SK-N-SH (cell line): Measurements from ENCODE around the gene FOSB. TPM values are rescaled to one million over a fixed set of nuclear protein-coding genes. Genes with fewer than 3 reads are reported as not detected.

ENCODE experiments used
- CTCF ChIA-PET: fragments of 300-600, 350-600 bp; formaldehyde crosslinking; extraction: SDS; loops from one replicate; lab custom pipeline; 2021; lab: Yijun Ruan, JAX
- POLR2A ChIA-PET: fragments of 350-600 bp; sonication (Branson Sonifier 250); formaldehyde crosslinking; extraction: SDS; loops from one replicate; lab custom pipeline; 2020; ENCODE audit warnings: antibody characterized with exemption, inconsistent platforms; lab: Yijun Ruan, JAX
- DNase-seq: peaks from one replicate; pipeline ENCODE4 v3.0.0; 2012
- H2AFZ ChIP-seq: fragments of 200-600 bp; sonication (generic); 2 replicates; pipeline ENCODE4 v1.8.1; 2016; ENCODE audit warnings: antibody characterized with exemption, mild to moderate bottlenecking, low read depth
- H3F3A ChIP-seq: fragments of 200-600 bp; sonication (generic); replicated peaks from 2 replicates; pipeline ENCODE3; 2016; ENCODE audit warnings: antibody characterized with exemption, mild to moderate bottlenecking; ENCODE audit not compliant: insufficient read depth
- H3K27ac ChIP-seq, 2 experiments: fragments of 200-500 bp in 1 of 2; fragments of 200-600 bp in 1 of 2; sonication (Bioruptor generic) in 1 of 2; sonication (generic), shearing (Covaris generic) in 1 of 2; 2 replicates each; pipeline versions ENCODE4 v1.5.1 to v1.6.1; 2014 to 2016; ENCODE audit warnings: low read depth in 2 of 2, inconsistent platforms in 1 of 2, low read length in 1 of 2, mild to moderate bottlenecking in 1 of 2, mixed read lengths in 1 of 2
- H3K27me3 ChIP-seq: fragments of 200-600 bp; sonication (generic), shearing (Covaris generic); 2 replicates; pipeline ENCODE4 v1.6.1; 2016; ENCODE audit warnings: mixed run types; ENCODE audit not compliant: insufficient read depth
- H3K36me3 ChIP-seq, 2 experiments: fragments of 200-500 bp in 1 of 2; fragments of 200-600 bp in 1 of 2; sonication (Bioruptor generic) in 1 of 2; sonication (generic) in 1 of 2; replicated peaks in 1 of 2; 2 replicates each; pipeline versions ENCODE3 to v1.5.1; 2014 to 2016; ENCODE audit warnings: low read length in 1 of 2, mild to moderate bottlenecking in 1 of 2; ENCODE audit not compliant: insufficient read depth in 2 of 2, control insufficient read depth in 1 of 2
- H3K4me1 ChIP-seq, 2 experiments: fragments of 200-500 bp in 1 of 2; fragments of 200-600 bp in 1 of 2; sonication (Bioruptor generic) in 1 of 2; sonication (generic), shearing (Covaris generic) in 1 of 2; 2 replicates each; pipeline versions ENCODE4 v1.5.1 to v1.6.1; 2014 to 2016; ENCODE audit warnings: low read depth in 1 of 2, low read length in 1 of 2, mixed run types in 1 of 2; ENCODE audit not compliant: insufficient read depth in 2 of 2, control insufficient read depth in 1 of 2
- H3K4me2 ChIP-seq: fragments of 200-600 bp; sonication (generic), shearing (Covaris generic); 2 replicates; pipeline ENCODE4 v1.6.1; 2017; ENCODE audit warnings: mixed run types
- H3K4me3 ChIP-seq, 2 experiments: fragments of 200-500 bp in 1 of 2; fragments of 200-600 bp in 1 of 2; sonication (Bioruptor generic) in 1 of 2; sonication (generic), shearing (Covaris generic) in 1 of 2; 2 replicates each; pipeline versions ENCODE4 v1.5.1 to v1.8.1; 2014 to 2016; ENCODE audit warnings: low read depth in 2 of 2, inconsistent platforms in 1 of 2, low read length in 1 of 2, mild to moderate bottlenecking in 1 of 2, mixed read lengths in 1 of 2, moderate library complexity in 1 of 2
- H3K79me2 ChIP-seq: fragments of 200-600 bp; sonication (generic); 2 replicates; pipeline ENCODE4 v1.8.1; 2017; ENCODE audit warnings: mild to moderate bottlenecking; ENCODE audit not compliant: insufficient read depth
- H3K9ac ChIP-seq: fragments of 200-600 bp; sonication (generic); 2 replicates; pipeline ENCODE4 v1.6.1; 2017; ENCODE audit warnings: mixed run types
- H3K9me2 ChIP-seq: fragments of 200-600 bp; sonication (generic); 2 replicates; pipeline ENCODE4 v1.6.1; 2017; ENCODE audit warnings: mixed run types
- H3K9me3 ChIP-seq: fragments of 200-600 bp; sonication (generic); 2 replicates; pipeline ENCODE4 v1.6.1; 2017; ENCODE audit warnings: mixed run types, mild to moderate bottlenecking, moderate library complexity
- H4K20me1 ChIP-seq: fragments of 200-600 bp; sonication (generic); 2 replicates; pipeline ENCODE4 v1.6.1; 2017; ENCODE audit warnings: mild to moderate bottlenecking, mixed run types; ENCODE audit not compliant: insufficient read depth
- ELF1 ChIP-seq: IDR thresholded peaks from 2 replicates; pipeline ENCODE4 v1.4.0; 2012
- EP300 ChIP-seq, 2 experiments: IDR thresholded peaks; 2 replicates each; pipeline versions ENCODE4 v1.4.0 to v1.6.1; 2012; ENCODE audit warnings: borderline replicate concordance in 1 of 2, low read depth in 1 of 2, low read length in 1 of 2
- EZH2phosphoT487 ChIP-seq: fragments of 200-600 bp; sonication (generic); IDR thresholded peaks from 2 replicates; pipeline ENCODE4 v1.6.1; 2017; ENCODE audit warnings: low read depth, mixed run types, mild to moderate bottlenecking, antibody characterized with exemption, moderate library complexity, borderline replicate concordance
- FOSL2 ChIP-seq: IDR thresholded peaks from 2 replicates; pipeline ENCODE4 v1.4.0; 2012; ENCODE audit warnings: low read depth, mild to moderate bottlenecking, moderate library complexity, borderline replicate concordance
- FOXJ3 ChIP-seq: sonication (generic); formaldehyde crosslinking; IDR thresholded peaks from 2 replicates; pipeline ENCODE4 v1.5.1; 2020; ENCODE audit warnings: mild to moderate bottlenecking, missing genetic modification reagents
- FOXM1 ChIP-seq: IDR thresholded peaks from 2 replicates; pipeline ENCODE4 v1.4.0; 2012; ENCODE audit warnings: low read depth, mild to moderate bottlenecking
- MEF2A ChIP-seq: IDR thresholded peaks from 2 replicates; pipeline ENCODE4 v1.4.0; 2012; ENCODE audit warnings: low read depth, borderline replicate concordance
- NFIC ChIP-seq: IDR thresholded peaks from 2 replicates; pipeline ENCODE4 v1.4.0; 2012; ENCODE audit warnings: borderline replicate concordance
- NRF1 ChIP-seq: IDR thresholded peaks from 2 replicates; pipeline ENCODE4 v1.6.1; 2012; ENCODE audit warnings: low read depth, mild to moderate bottlenecking, low read length
- POLR2AphosphoS5 ChIP-seq: IDR thresholded peaks from 2 replicates; pipeline ENCODE4 v1.6.1; 2012; ENCODE audit warnings: low read depth, low read length
- RAD21 ChIP-seq: IDR thresholded peaks from 2 replicates; pipeline ENCODE4 v1.6.1; 2012; ENCODE audit warnings: mild to moderate bottlenecking, low read length
- RFX5 ChIP-seq: IDR thresholded peaks from 2 replicates; pipeline ENCODE4 v1.6.1; 2012; ENCODE audit warnings: mild to moderate bottlenecking, improper control_type of control experiment, low read length
- RXRA ChIP-seq: IDR thresholded peaks from 2 replicates; pipeline ENCODE4 v1.4.0; 2012; ENCODE audit warnings: low read depth, mild to moderate bottlenecking, borderline replicate concordance
- SIN3A ChIP-seq: IDR thresholded peaks from 2 replicates; pipeline ENCODE4 v1.6.1; 2012; ENCODE audit warnings: low read depth, mild to moderate bottlenecking, low read length, moderate library complexity, borderline replicate concordance
- SMC3 ChIP-seq: IDR thresholded peaks from 2 replicates; pipeline ENCODE4 v1.6.1; 2012; ENCODE audit warnings: low read depth, low read length, improper control_type of control experiment
- TAF1 ChIP-seq: IDR thresholded peaks from 2 replicates; pipeline ENCODE4 v1.6.1; 2012; ENCODE audit warnings: low read depth, mild to moderate bottlenecking, low read length, moderate library complexity, borderline replicate concordance
- YY1 ChIP-seq: IDR thresholded peaks from 2 replicates; pipeline ENCODE4 v1.4.0; 2012; ENCODE audit warnings: low read depth, mild to moderate bottlenecking
- WGBS: methylation state at CpG from one replicate; pipeline ENCODE4 v1.1.6; 2017; ENCODE audit warnings: low lambda C conversion rate; 5-methylcytosine and 5-hydroxymethylcytosine counted together
- polyA plus RNA-seq, 3 experiments: library from polyadenylated mRNA; depleted of rRNA; stranded (reverse); fragments of >200 nt; gene quantifications; 2 replicates each; pipeline ENCODE4 v1.2.3, GENCODE V29; 2012
- TF ChIP-seq, protein P1 (sequence below): IDR thresholded peaks from 2 replicates; pipeline ENCODE4 v1.4.0; 2012; ENCODE audit warnings: low read depth
- TF ChIP-seq, protein P2 (sequence below): fragments of 200-600 bp; sonication (generic); IDR thresholded peaks from 2 replicates; pipeline ENCODE4 v1.6.1; 2017; ENCODE audit warnings: antibody characterized with exemption, mild to moderate bottlenecking, moderate library complexity
- TF ChIP-seq, protein P3 (sequence below): IDR thresholded peaks from 2 replicates; pipeline ENCODE4; 2012
- TF ChIP-seq, protein P4 (sequence below): fragments of 150-350 bp; IDR thresholded peaks from 2 replicates; pipeline ENCODE4 v1.6.1; 2017; ENCODE audit warnings: antibody characterized with exemption, low read length, low read depth, borderline replicate concordance

Gene FOSB
- polyA plus RNA-seq, 1 of the 3 experiments (the other 2 are of a cell fraction): 78.2 TPM

DNA sequence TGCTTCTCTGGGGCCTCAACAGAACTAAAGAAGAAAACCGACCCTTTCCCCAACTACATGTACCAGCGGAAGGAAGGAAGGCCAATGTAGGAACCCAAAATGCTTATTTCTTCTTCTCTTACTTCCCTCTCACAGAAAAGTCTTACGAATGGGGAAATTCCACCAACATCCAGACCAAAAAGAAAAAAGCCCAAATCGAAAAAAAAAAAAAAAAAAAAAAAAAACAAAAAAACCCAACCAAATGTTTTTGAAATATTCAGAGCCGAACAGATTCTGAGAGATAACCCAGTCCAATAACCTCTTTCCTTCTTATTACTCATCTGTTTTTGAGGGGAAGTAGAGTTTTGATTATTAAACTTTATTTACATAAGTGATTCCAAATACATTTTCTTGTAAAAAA is 34.3 kb downstream of the FOSB start:
- CTCF ChIA-PET: interaction anchor here (1.2 kb wide), 1 partner anchor 63 kb away, joined by 5 read pairs; no protein-coding TSS in a partner anchor

DNA sequence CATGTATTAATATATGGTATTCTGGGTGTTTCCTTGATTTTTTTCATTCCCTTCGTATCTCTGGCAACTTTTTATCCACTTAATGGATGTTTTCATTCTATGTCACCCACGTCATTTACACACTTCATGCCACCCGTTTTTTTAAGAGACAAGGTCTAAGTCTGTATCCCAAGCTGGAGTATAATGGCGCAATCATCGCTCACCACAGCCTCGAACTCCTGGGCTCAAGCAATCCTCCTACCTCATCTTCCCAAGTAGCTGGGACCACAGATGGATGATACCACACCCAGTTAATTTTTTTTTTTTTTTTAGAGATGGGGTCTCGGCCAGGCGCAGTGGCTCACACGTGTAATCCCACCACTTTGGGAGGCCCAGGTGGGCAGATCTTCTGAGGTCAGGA is 36.1 kb downstream of the FOSB start:
- Histone ChIP-seq H4K20me1 (no peaks in the 10 kb centered on the region), H3K4me2 (no peak overlapping the region)
- WGBS: 89% methylated on average over 9 of the region's 9 CpGs
- no peak for TF ChIP-seq RAD21
- TF ChIP-seq ELF1: no peak
- TF ChIP-seq SIN3A: no peak
- no peak for TF ChIP-seq YY1
- TF ChIP-seq, protein P1, sequence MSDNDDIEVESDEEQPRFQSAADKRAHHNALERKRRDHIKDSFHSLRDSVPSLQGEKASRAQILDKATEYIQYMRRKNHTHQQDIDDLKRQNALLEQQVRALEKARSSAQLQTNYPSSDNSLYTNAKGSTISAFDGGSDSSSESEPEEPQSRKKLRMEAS: no peak
- no peak for TF ChIP-seq RFX5
- no peak for TF ChIP-seq TAF1
- no peak for TF ChIP-seq NRF1
- TF ChIP-seq RXRA: no peak
- TF ChIP-seq, protein P2, sequence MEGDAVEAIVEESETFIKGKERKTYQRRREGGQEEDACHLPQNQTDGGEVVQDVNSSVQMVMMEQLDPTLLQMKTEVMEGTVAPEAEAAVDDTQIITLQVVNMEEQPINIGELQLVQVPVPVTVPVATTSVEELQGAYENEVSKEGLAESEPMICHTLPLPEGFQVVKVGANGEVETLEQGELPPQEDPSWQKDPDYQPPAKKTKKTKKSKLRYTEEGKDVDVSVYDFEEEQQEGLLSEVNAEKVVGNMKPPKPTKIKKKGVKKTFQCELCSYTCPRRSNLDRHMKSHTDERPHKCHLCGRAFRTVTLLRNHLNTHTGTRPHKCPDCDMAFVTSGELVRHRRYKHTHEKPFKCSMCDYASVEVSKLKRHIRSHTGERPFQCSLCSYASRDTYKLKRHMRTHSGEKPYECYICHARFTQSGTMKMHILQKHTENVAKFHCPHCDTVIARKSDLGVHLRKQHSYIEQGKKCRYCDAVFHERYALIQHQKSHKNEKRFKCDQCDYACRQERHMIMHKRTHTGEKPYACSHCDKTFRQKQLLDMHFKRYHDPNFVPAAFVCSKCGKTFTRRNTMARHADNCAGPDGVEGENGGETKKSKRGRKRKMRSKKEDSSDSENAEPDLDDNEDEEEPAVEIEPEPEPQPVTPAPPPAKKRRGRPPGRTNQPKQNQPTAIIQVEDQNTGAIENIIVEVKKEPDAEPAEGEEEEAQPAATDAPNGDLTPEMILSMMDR: no peak
- no peak for TF ChIP-seq EP300 (IDR thresholded peaks at IDR 0.05; ENCODE audit: borderline replicate concordance in 1 of 2, low read depth in 1 of 2, low read length in 1 of 2)
- TF ChIP-seq MEF2A: no peak
- TF ChIP-seq SMC3: no peak

More for the DNA sequence above, 34.3 kb downstream of the FOSB start:
- H3F3A ChIP-seq: peaks cover 20% of the 10 kb centered on the region
- H3K4me1 ChIP-seq: peaks cover 6 to 12% of the 10 kb centered on the region in 2 experiments; a peak in 2 of 4 replicates
- DNase-seq: no peak
- H3K4me2 ChIP-seq: no peak overlapping the region
- POLR2A ChIA-PET: no interaction called here
- H3K36me3 ChIP-seq: no peaks in the 10 kb centered on the region
- no peaks in the 10 kb centered on the region for H3K27me3 ChIP-seq
- H2AFZ ChIP-seq: no peak overlapping the region
- WGBS: 76% methylated on average over 5 of the region's 5 CpGs
- H3K27ac ChIP-seq: no peak overlapping the region
- H4K20me1 ChIP-seq: no peaks in the 10 kb centered on the region
- peaks cover 1% of the 10 kb centered on the region; the same call in 1 of the 2 replicates for H3K79me2 ChIP-seq
- H3K9ac ChIP-seq: no peak overlapping the region
- no peaks in the 10 kb centered on the region for H3K9me3 ChIP-seq
- no peaks in the 10 kb centered on the region for H3K9me2 ChIP-seq
- H3K4me3 ChIP-seq: no peak overlapping the region
- TF ChIP-seq SIN3A (no peak), FOXJ3 (no peak), RAD21 (no peak), EZH2phosphoT487 (no peak), FOSL2 (no peak), POLR2AphosphoS5 (no peak), NFIC (no peak), FOXM1 (no peak)
- TF ChIP-seq, protein P2: no peak
- TF ChIP-seq, protein P1: no peak
- TF ChIP-seq, protein P3, sequence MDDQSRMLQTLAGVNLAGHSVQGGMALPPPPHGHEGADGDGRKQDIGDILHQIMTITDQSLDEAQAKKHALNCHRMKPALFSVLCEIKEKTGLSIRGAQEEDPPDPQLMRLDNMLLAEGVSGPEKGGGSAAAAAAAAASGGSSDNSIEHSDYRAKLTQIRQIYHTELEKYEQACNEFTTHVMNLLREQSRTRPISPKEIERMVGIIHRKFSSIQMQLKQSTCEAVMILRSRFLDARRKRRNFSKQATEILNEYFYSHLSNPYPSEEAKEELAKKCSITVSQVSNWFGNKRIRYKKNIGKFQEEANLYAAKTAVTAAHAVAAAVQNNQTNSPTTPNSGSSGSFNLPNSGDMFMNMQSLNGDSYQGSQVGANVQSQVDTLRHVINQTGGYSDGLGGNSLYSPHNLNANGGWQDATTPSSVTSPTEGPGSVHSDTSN: no peak
- TF ChIP-seq, protein P4, sequence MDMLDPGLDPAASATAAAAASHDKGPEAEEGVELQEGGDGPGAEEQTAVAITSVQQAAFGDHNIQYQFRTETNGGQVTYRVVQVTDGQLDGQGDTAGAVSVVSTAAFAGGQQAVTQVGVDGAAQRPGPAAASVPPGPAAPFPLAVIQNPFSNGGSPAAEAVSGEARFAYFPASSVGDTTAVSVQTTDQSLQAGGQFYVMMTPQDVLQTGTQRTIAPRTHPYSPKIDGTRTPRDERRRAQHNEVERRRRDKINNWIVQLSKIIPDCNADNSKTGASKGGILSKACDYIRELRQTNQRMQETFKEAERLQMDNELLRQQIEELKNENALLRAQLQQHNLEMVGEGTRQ: no peak
- TF ChIP-seq, all 33 proteins: peak for 0

More for the DNA sequence above, 36.1 kb downstream of the FOSB start:
- H3K27ac ChIP-seq: no peak overlapping the region
- H3K36me3 ChIP-seq: no peaks in the 10 kb centered on the region
- no peak overlapping the region for H2AFZ ChIP-seq
- H3K9ac ChIP-seq: no peak overlapping the region
- no peaks in the 10 kb centered on the region for H3K27me3 ChIP-seq
- no peak overlapping the region for H3K4me3 ChIP-seq
- H3K4me1 ChIP-seq: peaks cover 6 to 10% of the 10 kb centered on the region in 2 experiments; a peak in 1 of 4 replicates
- ChIA-PET CTCF (interaction anchor here (2.6 kb wide), 1 partner anchor 8 kb away, joined by 15 read pairs; the partner anchor contains the start of gene RTN2), POLR2A (interaction anchor here (0.6 kb wide), 1 partner anchor 211 kb away, joined by 3 read pairs; no protein-coding TSS in a partner anchor)
- peaks cover 19% of the 10 kb centered on the region for H3K79me2 ChIP-seq
- H3K9me3 ChIP-seq: no peaks in the 10 kb centered on the region
- H3F3A ChIP-seq: peaks cover 20% of the 10 kb centered on the region
- DNase-seq: no peak
- no peaks in the 10 kb centered on the region for H3K9me2 ChIP-seq
